HEK293T (cell line): ENCODE measurements around the gene TCF19.

Source experiments
- CTCF ChIA-PET: fragments of 350-600 bp; formaldehyde crosslinking; extraction: SDS; loops from one replicate; lab custom pipeline; 2021; ENCODE audit warnings: antibody characterized with exemption, inconsistent platforms; lab: Yijun Ruan, JAX
- POLR2A ChIA-PET: fragments of 350-600 bp; formaldehyde crosslinking; extraction: SDS; loops from one replicate; lab custom pipeline; 2020; ENCODE audit warnings: antibody characterized with exemption, inconsistent platforms; lab: Yijun Ruan, JAX
- DNase-seq: peaks from one replicate; pipeline ENCODE4 v3.0.0; 2012; ENCODE audit warnings: mixed read lengths; ENCODE audit errors: extremely low spot score
- ARNT ChIP-seq: fragments of 450-650 bp; IDR thresholded peaks from 2 replicates; pipeline ENCODE4 v1.6.1; 2017; ENCODE audit warnings: mild to moderate bottlenecking
- BHLHE40 ChIP-seq: fragments of 450-650 bp; IDR thresholded peaks from 2 replicates; pipeline ENCODE4 v1.6.1; 2016; ENCODE audit warnings: mild to moderate bottlenecking, moderate library complexity, borderline replicate concordance
- CTBP1 ChIP-seq: fragments of 450-650 bp; IDR thresholded peaks from 2 replicates; pipeline ENCODE4 v1.6.1; 2016; ENCODE audit warnings: borderline replicate concordance
- ELF4 ChIP-seq: fragments of 450-650 bp; IDR thresholded peaks from 2 replicates; pipeline ENCODE4 v1.6.1; 2017; ENCODE audit warnings: antibody characterized with exemption
- FOXA1 ChIP-seq: fragments of 450-650 bp; IDR thresholded peaks from 2 replicates; pipeline ENCODE4 v1.6.1; 2016; ENCODE audit warnings: mild to moderate bottlenecking
- FOXK2 ChIP-seq: fragments of 450-650 bp; IDR thresholded peaks from 2 replicates; pipeline ENCODE4 v1.6.1; 2016; ENCODE audit warnings: mild to moderate bottlenecking
- FOXM1 ChIP-seq: fragments of 450-650 bp; IDR thresholded peaks from 2 replicates; pipeline ENCODE4 v1.6.1; 2017; ENCODE audit warnings: mild to moderate bottlenecking, borderline replicate concordance
- HDGF ChIP-seq: fragments of 450-650 bp; IDR thresholded peaks from 2 replicates; pipeline ENCODE4 v1.6.1; 2017; ENCODE audit warnings: antibody characterized with exemption, borderline replicate concordance
- L3MBTL2 ChIP-seq: fragments of 450-650 bp; conservative IDR thresholded peaks from 2 replicates; pipeline ENCODE4 v1.6.1; 2016; ENCODE audit warnings: mild to moderate bottlenecking
- LEF1 ChIP-seq: fragments of 450-650 bp; IDR thresholded peaks from 2 replicates; pipeline ENCODE4 v1.6.1; 2017; ENCODE audit warnings: mild to moderate bottlenecking, borderline replicate concordance
- NFRKB ChIP-seq: fragments of 450-650 bp; IDR thresholded peaks from 2 replicates; pipeline ENCODE4 v1.6.1; 2016; ENCODE audit warnings: mild to moderate bottlenecking, moderate library complexity
- SP1 ChIP-seq: fragments of 450-650 bp; IDR thresholded peaks from 2 replicates; pipeline ENCODE4 v1.6.1; 2017
- SUZ12 ChIP-seq: fragments of 450-650 bp; IDR thresholded peaks from 2 replicates; pipeline ENCODE4 v1.6.1; 2016; ENCODE audit warnings: mild to moderate bottlenecking
- TARDBP ChIP-seq: fragments of 450-650 bp; IDR thresholded peaks from 2 replicates; pipeline ENCODE4 v1.6.1; 2016
- ZNF384 ChIP-seq: fragments of 450-650 bp; IDR thresholded peaks from 2 replicates; pipeline ENCODE4 v1.6.1; 2016
- TF ChIP-seq, protein P1 (sequence below): fragments of 450-650 bp; IDR thresholded peaks from 2 replicates; pipeline ENCODE4 v1.6.1; 2016

Gene TCF19

DNA sequence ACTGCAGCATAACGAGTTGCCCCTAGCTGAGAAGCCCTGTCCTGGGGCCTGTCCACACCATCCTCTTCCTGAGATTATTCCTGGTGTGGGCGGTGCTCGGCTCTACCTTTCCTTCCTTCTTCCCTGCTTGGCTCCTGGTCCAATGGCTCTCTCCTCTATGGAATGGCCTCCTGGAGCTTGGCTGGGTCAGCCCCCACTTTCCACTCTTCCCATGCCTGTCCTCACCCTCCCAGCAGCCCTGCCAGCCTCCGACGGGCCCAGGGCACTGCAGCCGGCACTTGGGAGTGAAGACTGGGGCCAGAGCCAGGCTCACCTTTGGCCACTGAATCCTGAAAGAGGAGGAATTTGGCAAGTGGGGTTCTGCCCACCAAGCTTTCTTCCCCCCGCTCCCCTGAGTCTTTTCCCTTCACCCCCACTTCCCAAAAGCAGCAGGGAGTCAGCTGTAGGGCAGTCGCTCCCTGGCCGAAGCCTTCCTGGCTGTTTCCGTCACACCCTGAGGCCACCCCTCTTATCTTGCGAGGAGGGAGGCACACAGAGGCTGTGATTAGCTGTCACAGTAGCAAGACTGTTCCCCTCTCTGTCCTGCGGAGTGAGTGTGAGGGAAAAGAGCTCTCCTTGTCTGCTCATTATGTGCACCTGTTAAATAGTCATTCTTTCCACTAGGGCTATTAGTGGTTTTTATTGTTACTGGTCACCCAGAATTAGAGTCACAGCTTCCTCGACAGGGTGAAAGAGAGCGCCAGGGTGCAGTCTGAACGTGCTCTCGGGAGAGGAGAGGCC is 31.8 kb upstream of the TCF19 start:
- CTCF ChIA-PET, result interaction anchor here (0.9 to 1.5 kb wide), 5 partner anchors 10 to 39 kb away, joined by 3 to 7 read pairs (median 3); partner anchors contain the start of gene PSORS1C1
- POLR2A ChIA-PET, result no interaction called here
- no peak for DNase-seq
- no peak for TF ChIP-seq SP1
- no peak for TF ChIP-seq ZNF384
- no peak for TF ChIP-seq FOXK2
- TF ChIP-seq FOXA1, result no peak

GRCh38 chr6:31128093-31128676 is 30.2 kb upstream of the TCF19 start:
- POLR2A ChIA-PET, result no interaction called here
- CTCF ChIA-PET, result interaction anchor here (0.6 to 2.2 kb wide), 5 partner anchors 11 to 62 kb away, joined by 3 to 11 read pairs (median 5); no protein-coding TSS in a partner anchor
- no peak for TF ChIP-seq SUZ12
- TF ChIP-seq FOXA1, result no peak
- no peak for TF ChIP-seq ZNF384
- TF ChIP-seq L3MBTL2, result no peak
- no peak for TF ChIP-seq SP1
- TF ChIP-seq CTBP1, result no peak
- peak; percentile 76 for DNase-seq

GRCh38 chr6:31129130-31129529 is 29.3 kb upstream of the TCF19 start:
- CTCF ChIA-PET, result interaction anchor here (0.6 to 2.2 kb wide), 5 partner anchors 12 to 61 kb away, joined by 3 to 11 read pairs (median 3); partner anchors contain the start of gene PSORS1C1
- DNase-seq, result no peak

GRCh38 chr6:31130751-31131150 is 27.6 kb upstream of the TCF19 start:
- CTCF ChIA-PET, result interaction anchor here (0.5 to 1.3 kb wide), 3 partner anchors 9 to 1917 kb away, joined by 3 to 4 read pairs (median 3); partner anchors contain the start of gene PSORS1C2
- POLR2A ChIA-PET, result interaction anchor here (1.6 kb wide), 1 partner anchor 10 kb away, joined by 4 read pairs; no protein-coding TSS in a partner anchor
- DNase-seq, result no peak
- TF ChIP-seq ARNT (no peak), ZNF384 (no peak), HDGF (no peak), NFRKB (no peak), CTBP1 (no peak), TARDBP (no peak), FOXM1 (no peak), L3MBTL2 (no peak), FOXA1 (no peak), SP1 (no peak), ELF4 (no peak), SUZ12 (no peak), BHLHE40 (no peak), FOXK2 (no peak), LEF1 (no peak)
- TF ChIP-seq, protein P1, sequence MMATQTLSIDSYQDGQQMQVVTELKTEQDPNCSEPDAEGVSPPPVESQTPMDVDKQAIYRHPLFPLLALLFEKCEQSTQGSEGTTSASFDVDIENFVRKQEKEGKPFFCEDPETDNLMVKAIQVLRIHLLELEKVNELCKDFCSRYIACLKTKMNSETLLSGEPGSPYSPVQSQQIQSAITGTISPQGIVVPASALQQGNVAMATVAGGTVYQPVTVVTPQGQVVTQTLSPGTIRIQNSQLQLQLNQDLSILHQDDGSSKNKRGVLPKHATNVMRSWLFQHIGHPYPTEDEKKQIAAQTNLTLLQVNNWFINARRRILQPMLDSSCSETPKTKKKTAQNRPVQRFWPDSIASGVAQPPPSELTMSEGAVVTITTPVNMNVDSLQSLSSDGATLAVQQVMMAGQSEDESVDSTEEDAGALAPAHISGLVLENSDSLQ, result no peak

More at GRCh38 chr6:31129130-31129529, 29.3 kb upstream of the TCF19 start:
- POLR2A ChIA-PET, result interaction anchor here (1.6 to 1.8 kb wide), 2 partner anchors 12 to 24 kb away, joined by 4 read pairs; no protein-coding TSS in a partner anchor
- TF ChIP-seq, protein P1, result no peak
- TF ChIP-seq L3MBTL2 (no peak), ARNT (no peak), ELF4 (no peak), NFRKB (no peak), SP1 (no peak), BHLHE40 (no peak), FOXK2 (no peak)

DNA sequence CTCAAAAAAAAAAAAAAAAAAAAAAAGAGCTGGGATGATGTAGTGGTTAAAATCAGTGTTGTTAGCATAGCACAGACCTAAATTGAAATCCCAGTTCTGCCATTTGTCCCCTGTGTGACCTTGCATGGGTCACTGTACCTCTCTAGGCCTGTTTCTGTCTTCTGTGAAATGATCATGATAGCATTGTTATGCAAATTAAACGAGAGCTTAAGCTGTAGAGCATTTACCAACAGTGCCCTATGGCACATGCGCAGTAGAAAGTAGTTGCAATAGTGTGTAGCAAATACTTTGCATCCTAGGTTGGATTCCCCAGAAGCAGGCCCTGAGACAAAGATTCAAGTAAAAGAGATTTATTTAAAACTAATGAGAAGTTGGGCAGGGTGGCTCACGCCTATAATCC is 26.8 kb upstream of the TCF19 start:
- TF ChIP-seq HDGF (no peak), BHLHE40 (no peak), ZNF384 (no peak), L3MBTL2 (no peak), FOXK2 (no peak), NFRKB (no peak), SUZ12 (no peak), TARDBP (no peak), ELF4 (no peak), FOXA1 (no peak), ARNT (no peak), CTBP1 (no peak), SP1 (no peak), LEF1 (no peak)
- TF ChIP-seq, protein P1, result no peak
- DNase-seq, result no peak
- ChIA-PET CTCF (interaction anchor here (0.6 to 1.3 kb wide), 2 partner anchors 61 to 1186 kb away, joined by 4 to 6 read pairs; no protein-coding TSS in a partner anchor), POLR2A (no interaction called here)

DNA sequence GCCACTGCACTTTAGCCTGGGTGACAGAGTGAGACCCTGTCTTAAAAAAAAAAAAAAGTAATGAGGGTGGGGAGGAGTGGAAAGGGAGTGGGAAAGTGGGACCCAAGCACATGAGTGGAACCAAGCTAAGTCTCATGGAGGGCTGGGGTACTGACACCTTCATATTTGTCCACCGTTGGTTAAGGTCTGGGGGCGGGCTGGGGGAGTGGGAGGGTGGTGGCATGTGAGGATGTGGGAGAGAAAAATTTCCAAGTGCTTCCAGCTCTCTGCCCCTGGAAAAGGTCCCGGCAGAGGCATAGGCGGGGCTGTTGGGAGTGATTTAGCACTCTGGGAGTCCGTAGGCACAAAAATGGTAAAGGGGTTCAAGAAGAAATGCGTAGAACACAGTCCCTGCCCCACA is 25.6 kb upstream of the TCF19 start:
- TF ChIP-seq NFRKB (no peak), ELF4 (no peak), CTBP1 (no peak), FOXM1 (no peak), SUZ12 (no peak), BHLHE40 (no peak), SP1 (no peak), LEF1 (no peak), ZNF384 (no peak), HDGF (no peak)
- no peak for DNase-seq
- ChIA-PET POLR2A (no interaction called here), CTCF (interaction anchor here (1.3 kb wide), 1 partner anchor 60 kb away, joined by 4 read pairs; no protein-coding TSS in a partner anchor)
